Pancreas (tissue), 10 donors: ENCODE data around the gene DAPK2. TPM values are rescaled to one million over a fixed set of nuclear protein-coding genes. Genes with fewer than 3 reads are reported as not detected.

Experiments used
- ATAC-seq, 4 donors: fragments of 200-7000 bp; cut with Tn5 transposase; one replicate each; pipeline versions ENCODE4 v1.8.0 to v1.9.1; 2020; ENCODE audit warnings: mild to moderate bottlenecking in 4 of 4, moderate library complexity in 4 of 4
- DNase-seq, 6 donors: peaks; one replicate each; pipeline ENCODE4 v3.0.0-alpha.2; 2020
- FAIRE-seq: peaks from 2 replicates; lab custom pipeline; 2012; peaks lifted over from hg19 to GRCh38; lab: Jason Lieb, UNC
- H3K27ac ChIP-seq, 4 donors: fragments of 200-600 bp; sonication (generic); 1 replicate in 3 of 4; 2 replicates in 1 of 4; pipeline versions ENCODE4 v1.5.0 to v1.8.0; 2020
- H3K27me3 ChIP-seq, 4 donors: fragments of 200-600 bp; one replicate each; pipeline ENCODE4 v1.8.0; 2021
- H3K36me3 ChIP-seq, 3 donors: fragments of 200-600 bp; sonication (generic) in 1 of 3; one replicate each; pipeline versions ENCODE4 v1.5.0 to v1.8.0; 2020 to 2021
- H3K4me1 ChIP-seq, 3 donors: fragments of 200-600 bp; one replicate each; pipeline ENCODE4 v1.8.0; 2021
- H3K4me3 ChIP-seq, 4 donors: fragments of 200-600 bp; sonication (generic) in 2 of 4; one replicate each; pipeline versions ENCODE4 v1.5.0 to v1.8.0; 2020 to 2021
- H3K9me3 ChIP-seq, 4 donors: fragments of 200-600 bp; one replicate each; pipeline ENCODE4 v1.8.0; 2021
- WGBS, 2 donors: extraction: QIAGEN DNeasy Blood & Tissue Kit; methylation state at CpG; one replicate each; pipeline ENCODE4 v1.1.7; 2013; 5-methylcytosine and 5-hydroxymethylcytosine counted together
- intact Hi-C, 3 donors: fragments of 100-400 bp; cut with DNase I; formaldehyde crosslinking; loops; one replicate each; pipeline versions ENCODE4 v1.11.1 to v1.14.2; 2022
- polyA plus RNA-seq, 2 donors: library from polyadenylated mRNA; stranded (reverse); fragments of 200-250 nt; gene quantifications; one replicate each; pipeline ENCODE4 v1.2.3, GENCODE V29; 2013
- total RNA-seq, 6 donors: library from RNA; stranded (reverse); fragmentation: NEBNext Ultra II Directional in 4 of 6; extraction: Animal tissue kit (Norgen Biotek cat#: 25700) in 4 of 6; gene quantifications; one replicate each; pipeline versions ENCODE4 v1.2.1 to v1.2.4, GENCODE V29; 2021 to 2023
- TF ChIP-seq, protein P1 (sequence below), 4 donors: fragments of 200-600 bp; sonication (generic) in 3 of 4; IDR thresholded peaks; one replicate each; pipeline versions ENCODE4 v1.5.0 to v1.8.0; 2021; ENCODE audit warnings: antibody characterized with exemption in 4 of 4
- donor health status: healthy with polysubstance abuse.
- donor health status: DM: no; HTN: no; CAD: no; lungs with moderate emphysema.
- donor health status: DM: no; HTN: no; CAD: no.
- donor health status: control.
- donor health status: control.
- donor health status: Bipolar disorder and iron deficiency.
- donor health status: DM: yes; HTN: yes; CAD: no.
- donor health status: DM: no; HTN: no; CAD: no.
- donor health status: DM: no; HTN: no; CAD: no.
- donor health status: DM: yes; HTN: yes; CAD: no.

DAPK2 gene
- total and polyA plus RNA-seq, 8 donors: 2.1 to 8.0 (median 5.4) TPM

DNA sequence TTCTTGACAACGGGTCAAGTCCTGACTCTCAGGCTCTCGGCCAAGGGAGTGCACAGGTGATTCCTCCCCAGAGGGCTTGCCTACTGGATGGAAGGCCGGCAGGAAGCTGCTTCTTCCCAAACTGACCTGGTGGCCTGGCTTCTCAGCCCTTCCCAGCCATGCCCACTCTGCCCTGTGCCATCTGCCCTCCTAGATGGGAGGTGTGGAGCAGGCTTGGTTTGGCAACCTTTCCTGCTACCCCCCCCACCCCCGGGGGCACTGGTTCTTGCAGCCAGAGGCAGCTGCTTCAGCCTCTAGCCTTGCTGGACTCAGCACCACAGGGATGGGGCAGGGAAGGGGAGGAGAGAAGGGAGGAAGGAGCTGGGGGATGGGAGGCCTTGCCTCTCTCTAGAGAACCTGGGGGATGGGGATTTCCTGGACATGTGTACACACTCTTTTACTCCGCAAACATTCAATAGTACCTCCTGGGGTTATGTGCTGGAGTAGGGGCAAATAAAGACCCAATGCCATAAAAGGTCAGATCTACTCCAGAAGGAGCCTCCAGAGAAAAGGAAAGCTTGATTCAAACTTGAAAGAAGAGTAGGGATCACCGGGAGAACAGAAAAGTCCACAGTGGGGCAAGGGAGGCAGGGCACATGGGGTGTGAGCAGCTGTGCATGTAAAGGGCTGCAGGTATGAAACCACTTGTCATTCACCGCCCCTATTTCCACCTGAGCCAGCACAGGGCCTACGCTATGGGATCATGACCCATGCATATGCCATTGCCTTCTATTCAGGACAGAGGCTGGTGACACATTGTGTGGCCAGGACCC, 4.2 kb upstream of the DAPK2 start:
- no peaks in the 10 kb centered on the region for H3K9me3 ChIP-seq
- ATAC-seq (peak in 2 of 4 donors; percentile 10 to 38), FAIRE-seq (no peak), DNase-seq (peak in 1 of 6 donors; percentile 48)
- no peaks in the 10 kb centered on the region for H3K36me3 ChIP-seq
- no peak overlapping the region for H3K4me3 ChIP-seq
- intact Hi-C loops: loop anchor here in 1 of 3 donors (10.0 kb wide), 1 partner anchor 106 kb away; no protein-coding TSS in a partner anchor
- H3K4me1 ChIP-seq: peaks cover 0 to 15% (median 4%) of the 10 kb centered on the region in 3 donors
- H3K27ac ChIP-seq: no peak overlapping the region
- WGBS, 2 donors: 71 to 77% methylated on average over 8 of the region's 8 CpGs
- TF ChIP-seq, protein P1, sequence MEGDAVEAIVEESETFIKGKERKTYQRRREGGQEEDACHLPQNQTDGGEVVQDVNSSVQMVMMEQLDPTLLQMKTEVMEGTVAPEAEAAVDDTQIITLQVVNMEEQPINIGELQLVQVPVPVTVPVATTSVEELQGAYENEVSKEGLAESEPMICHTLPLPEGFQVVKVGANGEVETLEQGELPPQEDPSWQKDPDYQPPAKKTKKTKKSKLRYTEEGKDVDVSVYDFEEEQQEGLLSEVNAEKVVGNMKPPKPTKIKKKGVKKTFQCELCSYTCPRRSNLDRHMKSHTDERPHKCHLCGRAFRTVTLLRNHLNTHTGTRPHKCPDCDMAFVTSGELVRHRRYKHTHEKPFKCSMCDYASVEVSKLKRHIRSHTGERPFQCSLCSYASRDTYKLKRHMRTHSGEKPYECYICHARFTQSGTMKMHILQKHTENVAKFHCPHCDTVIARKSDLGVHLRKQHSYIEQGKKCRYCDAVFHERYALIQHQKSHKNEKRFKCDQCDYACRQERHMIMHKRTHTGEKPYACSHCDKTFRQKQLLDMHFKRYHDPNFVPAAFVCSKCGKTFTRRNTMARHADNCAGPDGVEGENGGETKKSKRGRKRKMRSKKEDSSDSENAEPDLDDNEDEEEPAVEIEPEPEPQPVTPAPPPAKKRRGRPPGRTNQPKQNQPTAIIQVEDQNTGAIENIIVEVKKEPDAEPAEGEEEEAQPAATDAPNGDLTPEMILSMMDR (IDR thresholded peaks at IDR 0.05): no peak
- H3K27me3 ChIP-seq: no peaks in the 10 kb centered on the region

DNA sequence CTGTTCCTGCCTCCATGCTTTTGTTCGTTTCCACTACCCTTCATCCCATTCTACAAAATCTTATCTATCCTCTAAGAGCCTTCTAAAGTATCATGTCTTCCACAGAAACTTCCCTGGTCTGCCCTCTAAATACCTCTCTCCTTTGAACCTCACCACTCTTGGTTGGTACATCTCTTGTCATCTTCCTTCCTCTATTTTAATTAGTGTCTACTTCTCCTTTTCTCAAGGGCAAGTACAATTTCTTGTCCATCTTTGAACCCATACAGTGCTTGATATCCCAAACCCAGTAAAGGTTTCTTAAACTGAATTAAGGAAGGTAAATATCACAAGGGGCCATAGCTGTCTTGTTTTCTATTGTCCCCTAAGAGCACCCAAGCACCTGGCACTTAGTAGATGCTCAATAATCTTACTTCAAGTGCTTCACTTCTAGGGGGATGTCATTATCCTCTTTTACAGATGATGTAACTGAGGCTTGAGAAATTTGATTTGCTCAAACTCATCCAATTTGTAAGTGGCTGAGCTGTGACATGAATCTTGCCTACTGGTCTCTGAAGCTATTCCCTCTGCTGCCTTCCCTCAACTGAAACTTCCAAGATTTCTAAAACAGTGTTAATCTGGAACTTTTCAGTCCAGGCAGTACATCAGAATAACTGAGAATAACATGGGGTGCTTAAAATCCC, 2.6 kb upstream of the DAPK2 start:
- DNase-seq (no peak), FAIRE-seq (no peak), ATAC-seq (no peak)
- peaks cover 0 to 21% (median 4%) of the 10 kb centered on the region in 3 donors for H3K4me1 ChIP-seq
- H3K36me3 ChIP-seq: no peaks in the 10 kb centered on the region
- H3K27me3 ChIP-seq: no peaks in the 10 kb centered on the region
- no peak overlapping the region for H3K4me3 ChIP-seq
- intact Hi-C loops: loop anchor here in 1 of 3 donors (10.0 kb wide), 1 partner anchor 104 kb away; no protein-coding TSS in a partner anchor
- no peak overlapping the region for H3K27ac ChIP-seq
- WGBS, 2 donors: 75 to 79% methylated on average over 1 of the region's 1 CpG
- H3K9me3 ChIP-seq: no peaks in the 10 kb centered on the region
- TF ChIP-seq, protein P1 (IDR thresholded peaks at IDR 0.05): no peak

DNA sequence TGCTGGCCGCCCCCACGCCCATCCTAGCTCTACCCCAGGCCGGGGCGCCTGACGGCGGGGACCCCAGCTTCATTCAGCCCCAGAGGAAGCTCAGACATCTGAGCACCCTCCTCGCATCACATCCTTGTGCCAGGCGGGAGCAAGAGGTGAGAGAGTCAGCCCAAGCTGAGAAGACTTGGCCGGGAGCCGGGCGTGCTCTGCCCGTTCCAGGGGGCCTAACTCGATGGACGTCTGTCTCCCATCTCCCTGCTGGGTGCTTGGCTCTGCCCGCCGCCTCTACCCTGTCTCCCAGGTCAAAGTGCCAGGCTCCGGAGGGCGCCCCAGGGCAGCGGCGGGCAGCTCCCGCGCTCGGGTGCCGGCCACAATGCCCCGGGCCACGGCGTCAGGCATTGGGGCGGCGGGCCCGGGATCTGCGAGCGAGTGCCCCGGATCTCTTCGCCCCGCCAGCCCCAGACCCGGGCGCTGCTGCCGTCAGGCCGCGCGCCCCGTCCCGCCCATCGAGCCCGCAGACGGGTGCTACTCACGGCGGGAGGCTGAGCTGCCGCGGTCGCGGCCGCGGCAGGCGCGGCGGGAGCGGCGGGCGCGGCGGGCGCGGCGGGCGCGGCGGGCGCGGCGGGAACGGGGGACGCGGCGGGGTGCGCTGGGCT, 388 bp downstream of the DAPK2 start:
- peak; percentile 25 to 85 (median 48) for DNase-seq
- FAIRE-seq: no peak
- intact Hi-C loops: loop anchor here in 1 of 3 donors (10.0 kb wide), 1 partner anchor 101 kb away; no protein-coding TSS in a partner anchor
- Histone ChIP-seq H3K9me3 (no peaks in the 10 kb centered on the region), H3K36me3 (no peaks in the 10 kb centered on the region), H3K4me1 (peaks cover 0 to 20% (median 4%) of the 10 kb centered on the region in 3 donors), H3K27ac (no peak overlapping the region), H3K4me3 (peak overlapping the region; percentile 21 to 67 (median 33)), H3K27me3 (no peaks in the 10 kb centered on the region)
- 8 to 16% methylated on average over 45 to 76 of the region's 76 CpGs for WGBS, 2 donors
- peak in 3 of 4 donors; percentile 23 to 42 (median 28) for ATAC-seq
- TF ChIP-seq, protein P1 (IDR thresholded peaks at IDR 0.05): no peak

DNA sequence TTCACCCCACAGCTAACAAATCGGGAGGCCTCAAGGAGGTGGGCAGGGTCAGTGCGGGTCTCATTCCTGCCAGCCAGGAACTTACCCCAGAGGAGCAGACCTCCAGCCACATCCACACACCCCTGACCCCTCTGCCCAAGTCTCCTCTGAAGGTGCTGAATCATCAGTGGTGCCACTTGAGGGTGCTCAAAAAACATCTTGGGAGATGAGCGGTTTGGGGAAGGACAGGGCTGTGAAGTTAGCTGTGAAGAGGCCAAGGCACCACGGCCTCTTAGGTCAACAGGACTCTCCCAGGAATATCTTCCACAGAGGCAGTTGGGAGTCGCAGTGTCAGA, 1.2 kb downstream of the DAPK2 start:
- H3K27me3 ChIP-seq: no peaks in the 10 kb centered on the region
- ATAC-seq (no peak), FAIRE-seq (no peak), DNase-seq (no peak)
- no peak overlapping the region for H3K27ac ChIP-seq
- intact Hi-C loops: loop anchor here in 1 of 3 donors (10.0 kb wide), 1 partner anchor 100 kb away; no protein-coding TSS in a partner anchor
- peak overlapping the region in 1 of 4 donors; percentile 67 for H3K4me3 ChIP-seq
- H3K9me3 ChIP-seq: no peaks in the 10 kb centered on the region
- peaks cover 0 to 14% (median 4%) of the 10 kb centered on the region in 3 donors for H3K4me1 ChIP-seq
- H3K36me3 ChIP-seq: no peaks in the 10 kb centered on the region
- TF ChIP-seq, protein P1 (IDR thresholded peaks at IDR 0.05): no peak
- WGBS, 2 donors: 77 to 84% methylated on average over 5 of the region's 5 CpGs
